RWPE2 (cell line): Measurements from ENCODE around the gene RERE.

Experiments
- ATAC-seq: fragments of 200-7000 bp; cut with Tn5 transposase; 3 replicates; pipeline ENCODE4 v1.9.1; 2021; ENCODE audit warnings: low read depth
- DNase-seq: peaks from one replicate; pipeline ENCODE4 v3.0.0-alpha.2; 2020; ENCODE audit warnings: low spot score
- H3K27ac ChIP-seq: fragments of 450-650 bp; 2 replicates; pipeline ENCODE4 v1.5.1; 2017; ENCODE audit warnings: mild to moderate bottlenecking; ENCODE audit not compliant: poor library complexity, severe bottlenecking
- H3K27me3 ChIP-seq: fragments of 250-450 bp; sonication (Bioruptor Pico); 2 replicates; pipeline ENCODE4 v1.5.1; 2021; ENCODE audit warnings: mild to moderate bottlenecking, moderate library complexity; ENCODE audit not compliant: insufficient read depth, poor library complexity, severe bottlenecking
- H3K36me3 ChIP-seq: fragments of 250-450 bp; sonication (Bioruptor Pico); 2 replicates; pipeline ENCODE4 v1.5.1; 2020; ENCODE audit warnings: low read depth, mild to moderate bottlenecking, moderate library complexity
- H3K4me1 ChIP-seq: fragments of 250-450 bp; sonication (Bioruptor Pico); 2 replicates; pipeline ENCODE4 v1.5.1; 2021; ENCODE audit warnings: mild to moderate bottlenecking, moderate library complexity; ENCODE audit not compliant: insufficient read depth, poor library complexity, severe bottlenecking
- H3K4me3 ChIP-seq: fragments of 250-450 bp; sonication (Bioruptor Pico); 2 replicates; pipeline ENCODE4 v1.5.1; 2021; ENCODE audit warnings: mild to moderate bottlenecking, moderate library complexity; ENCODE audit not compliant: severe bottlenecking
- H3K9me3 ChIP-seq: fragments of 250-450 bp; sonication (Bioruptor Pico); 2 replicates; pipeline ENCODE4 v1.5.1; 2021; ENCODE audit warnings: mild to moderate bottlenecking, moderate library complexity; ENCODE audit not compliant: severe bottlenecking
- CTCF ChIP-seq: fragments of 450-650 bp; IDR thresholded peaks from one replicate; pipeline ENCODE4 v1.5.1; 2017; ENCODE audit warnings: mild to moderate bottlenecking, moderate library complexity; ENCODE audit not compliant: poor library complexity, severe bottlenecking

RERE gene

DNA sequence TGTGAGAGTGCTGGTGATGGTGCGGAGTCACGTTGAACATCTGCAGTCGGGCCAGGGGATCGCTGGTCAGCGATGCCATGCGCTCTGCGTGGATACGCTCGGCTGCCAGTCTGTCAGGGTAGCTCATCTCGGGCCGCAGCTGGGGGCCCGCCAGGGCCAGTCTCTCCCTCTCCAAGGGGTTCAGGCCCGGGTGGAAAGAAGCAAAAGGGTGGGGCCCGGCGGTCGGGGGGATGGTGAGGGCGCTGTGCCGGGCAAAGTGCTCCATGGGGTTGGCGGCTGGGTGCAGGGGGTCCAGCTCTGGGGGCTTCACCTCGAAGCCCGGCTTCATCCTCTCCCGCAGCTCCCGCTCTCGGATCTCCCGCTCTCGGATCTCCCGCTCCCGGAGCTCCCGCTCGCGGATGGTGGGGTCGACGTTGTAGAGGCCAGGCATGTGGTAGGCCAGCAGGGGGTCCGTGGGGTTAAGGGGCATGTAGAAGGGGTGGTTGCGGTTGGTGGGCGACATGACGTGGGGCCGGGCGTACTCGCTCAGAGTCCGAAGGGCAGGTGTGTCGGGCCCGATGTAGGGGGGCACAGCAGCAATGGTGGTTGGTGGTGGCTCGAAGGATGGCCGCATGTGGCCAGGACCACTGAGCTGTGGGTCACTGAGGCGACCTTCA lies 459.1 kb downstream of the RERE start:
- no peak overlapping the region for H3K27ac ChIP-seq
- H3K9me3 ChIP-seq = no peaks in the 10 kb centered on the region
- H3K4me1 ChIP-seq = no peaks in the 10 kb centered on the region
- no peak for TF ChIP-seq CTCF
- ATAC-seq (no peak), DNase-seq (no peak)
- no peaks in the 10 kb centered on the region for H3K27me3 ChIP-seq
- H3K36me3 ChIP-seq = peaks cover 16% of the 10 kb centered on the region
- no peak overlapping the region for H3K4me3 ChIP-seq

GRCh38 chr1:8357329-8358101 lies 459.9 kb downstream of the RERE start:
- Histone ChIP-seq H3K27ac (no peak overlapping the region), H3K36me3 (peaks cover 10% of the 10 kb centered on the region), H3K4me3 (no peak overlapping the region), H3K27me3 (no peaks in the 10 kb centered on the region), H3K9me3 (no peaks in the 10 kb centered on the region), H3K4me1 (no peaks in the 10 kb centered on the region)
- no peak for ATAC-seq
- no peak for DNase-seq
- TF ChIP-seq CTCF = no peak

- no peaks in the 10 kb centered on the region for H3K9me3 ChIP-seq
- H3K27ac ChIP-seq = no peak overlapping the region
- no peaks in the 10 kb centered on the region for H3K27me3 ChIP-seq
- ATAC-seq = no peak
- peaks cover 10% of the 10 kb centered on the region for H3K36me3 ChIP-seq
- no peak overlapping the region for H3K4me3 ChIP-seq
- H3K4me1 ChIP-seq = peaks cover 8% of the 10 kb centered on the region
- DNase-seq = no peak
- TF ChIP-seq CTCF = no peak
Measured at GRCh38 chr1:8356256-8357209, 460.9 kb downstream of the RERE start.

- Histone ChIP-seq H3K27ac (no peak overlapping the region), H3K4me3 (no peak overlapping the region), H3K27me3 (no peaks in the 10 kb centered on the region), H3K36me3 (peaks cover 10% of the 10 kb centered on the region), H3K4me1 (peaks cover 8% of the 10 kb centered on the region), H3K9me3 (no peaks in the 10 kb centered on the region)
- ATAC-seq = no peak
- DNase-seq = no peak
- TF ChIP-seq CTCF = no peak
Measured at GRCh38 chr1:8355439-8356255, 461.8 kb downstream of the RERE start.
